ENCODE measurements around the gene DPF3.

DPF3 gene

DNA sequence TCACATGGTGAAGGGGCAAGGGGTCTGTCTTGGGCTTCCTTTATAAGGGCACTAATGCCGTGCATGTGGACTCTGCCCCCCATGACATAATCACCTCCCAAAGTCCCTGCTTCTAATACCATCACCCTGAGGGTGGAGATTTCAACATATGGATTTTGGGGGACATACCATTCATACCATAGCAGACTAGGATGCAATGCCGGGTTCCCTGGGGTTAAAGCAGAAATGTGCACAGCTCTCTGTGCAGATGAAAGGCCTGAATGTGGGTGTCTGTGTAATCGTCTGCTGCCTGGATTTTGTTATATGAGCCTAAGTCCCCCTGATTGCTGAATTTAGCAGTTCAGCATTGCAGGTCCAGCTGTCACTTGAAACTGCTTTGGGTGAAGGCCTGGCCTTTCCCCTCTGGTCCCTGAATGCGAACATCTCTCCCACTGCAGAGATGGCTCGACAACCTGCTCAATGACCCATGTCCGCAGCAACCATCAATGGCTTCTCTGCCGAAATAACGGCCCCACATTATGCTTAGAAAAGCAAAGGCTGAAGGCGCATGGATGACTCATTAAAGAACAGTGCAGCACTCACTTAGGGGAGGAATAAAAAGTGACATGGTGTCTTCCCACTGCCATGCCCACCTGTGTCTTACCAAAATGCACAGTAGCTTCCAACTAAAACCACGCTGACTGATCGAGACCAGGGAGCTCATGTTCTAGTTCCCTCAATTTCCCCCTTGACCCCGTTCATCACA lies 286.3 kb downstream of the DPF3 start:
- no peak for DNase-seq (ENCODE audit: low read depth)
- TF ChIP-seq, protein P1, sequence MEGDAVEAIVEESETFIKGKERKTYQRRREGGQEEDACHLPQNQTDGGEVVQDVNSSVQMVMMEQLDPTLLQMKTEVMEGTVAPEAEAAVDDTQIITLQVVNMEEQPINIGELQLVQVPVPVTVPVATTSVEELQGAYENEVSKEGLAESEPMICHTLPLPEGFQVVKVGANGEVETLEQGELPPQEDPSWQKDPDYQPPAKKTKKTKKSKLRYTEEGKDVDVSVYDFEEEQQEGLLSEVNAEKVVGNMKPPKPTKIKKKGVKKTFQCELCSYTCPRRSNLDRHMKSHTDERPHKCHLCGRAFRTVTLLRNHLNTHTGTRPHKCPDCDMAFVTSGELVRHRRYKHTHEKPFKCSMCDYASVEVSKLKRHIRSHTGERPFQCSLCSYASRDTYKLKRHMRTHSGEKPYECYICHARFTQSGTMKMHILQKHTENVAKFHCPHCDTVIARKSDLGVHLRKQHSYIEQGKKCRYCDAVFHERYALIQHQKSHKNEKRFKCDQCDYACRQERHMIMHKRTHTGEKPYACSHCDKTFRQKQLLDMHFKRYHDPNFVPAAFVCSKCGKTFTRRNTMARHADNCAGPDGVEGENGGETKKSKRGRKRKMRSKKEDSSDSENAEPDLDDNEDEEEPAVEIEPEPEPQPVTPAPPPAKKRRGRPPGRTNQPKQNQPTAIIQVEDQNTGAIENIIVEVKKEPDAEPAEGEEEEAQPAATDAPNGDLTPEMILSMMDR (IDR thresholded peaks at IDR 0.05; ENCODE audit: low read depth, low read length, missing control alignments) = no peak
- no peak overlapping the region for H3K4me3 ChIP-seq (ENCODE audit: low read depth, low read length)

DNA sequence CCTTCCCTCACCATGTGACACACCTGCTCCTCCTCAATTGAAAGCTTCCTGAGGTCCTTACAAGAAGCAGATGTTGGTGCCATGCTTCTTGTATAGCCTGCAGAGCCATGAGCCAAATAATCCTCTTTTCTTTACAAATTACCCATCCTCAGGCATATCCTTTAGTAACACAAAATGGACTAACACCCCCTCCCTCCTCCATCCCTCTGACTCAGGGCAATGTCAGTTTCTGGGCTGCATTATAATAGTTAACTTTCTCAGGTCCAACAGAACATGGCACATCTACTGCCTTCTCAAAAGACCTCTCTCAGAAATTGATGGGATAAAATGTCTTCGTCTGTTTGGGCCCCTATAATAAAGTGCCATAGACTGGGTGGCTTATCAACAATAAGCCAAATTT lies 287.0 kb downstream of the DPF3 start:
- H3K4me3 ChIP-seq (ENCODE audit: low read depth, low read length) = no peak overlapping the region
- no peak for DNase-seq (ENCODE audit: low read depth)
- TF ChIP-seq, protein P1 (IDR thresholded peaks at IDR 0.05; ENCODE audit: low read depth, low read length, missing control alignments) = no peak

DNA sequence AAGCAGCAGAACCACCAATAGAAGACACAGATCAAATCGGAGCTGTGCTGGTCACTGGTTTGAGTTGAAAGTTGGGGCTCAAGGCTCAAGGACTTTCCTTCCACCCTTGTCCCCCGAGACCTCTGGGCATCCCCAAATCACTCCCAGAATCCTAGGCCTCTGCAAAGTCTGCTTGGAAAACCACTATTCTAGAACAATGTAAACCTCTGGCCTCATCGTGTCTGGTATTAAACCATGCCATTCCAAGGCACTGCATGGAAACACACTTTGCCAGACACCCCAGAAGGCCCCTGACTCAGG lies 288.0 kb downstream of the DPF3 start:
- TF ChIP-seq, protein P1 (IDR thresholded peaks at IDR 0.05; ENCODE audit: low read depth, low read length, missing control alignments) = no peak
- DNase-seq (ENCODE audit: low read depth) = no peak
- H3K4me3 ChIP-seq (ENCODE audit: low read depth, low read length) = no peak overlapping the region

DNA sequence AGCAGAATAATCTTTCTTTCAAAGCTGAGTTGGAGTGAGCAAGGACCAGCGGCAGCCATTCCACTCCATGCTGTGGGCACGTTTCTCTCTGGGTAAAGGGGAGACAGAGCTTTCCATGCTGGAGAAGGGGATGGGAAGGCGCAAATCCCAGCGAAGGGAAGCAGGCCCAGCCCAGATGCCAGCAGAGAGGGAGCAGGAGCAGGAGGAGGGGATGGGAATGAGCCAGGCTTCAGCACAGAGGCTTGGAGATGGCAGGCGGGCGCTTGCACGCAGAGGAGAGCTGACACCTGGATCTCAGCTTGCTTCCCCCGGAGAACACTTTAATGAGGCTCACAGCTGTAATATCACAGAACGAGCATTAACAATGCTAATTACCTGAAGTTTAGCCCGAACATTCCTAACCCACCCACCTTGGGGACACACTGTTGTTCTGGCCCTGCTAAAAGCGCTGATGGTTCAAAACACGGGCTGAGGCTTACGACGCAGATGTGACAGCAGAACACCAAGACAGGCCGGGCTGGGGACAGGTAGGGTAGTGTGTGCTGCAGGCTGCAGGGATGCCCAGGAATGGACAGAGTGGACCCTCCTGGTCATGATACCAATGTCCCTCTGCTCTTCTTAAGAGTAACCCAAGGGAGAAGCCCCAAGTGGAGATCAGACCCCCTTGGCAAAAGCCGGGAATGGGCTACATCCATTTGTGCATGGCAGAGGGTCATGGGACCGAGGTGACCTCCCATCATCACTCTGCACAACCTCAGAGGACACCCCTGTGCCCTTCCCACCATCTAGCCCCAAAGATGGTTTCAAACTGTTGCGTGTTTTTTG lies 288.6 kb downstream of the DPF3 start:
- H3K4me3 ChIP-seq (ENCODE audit: low read depth, low read length) = no peak overlapping the region
- no peak for DNase-seq (ENCODE audit: low read depth)
- TF ChIP-seq, protein P1 (IDR thresholded peaks at IDR 0.05; ENCODE audit: low read depth, low read length, missing control alignments) = no peak

DNA sequence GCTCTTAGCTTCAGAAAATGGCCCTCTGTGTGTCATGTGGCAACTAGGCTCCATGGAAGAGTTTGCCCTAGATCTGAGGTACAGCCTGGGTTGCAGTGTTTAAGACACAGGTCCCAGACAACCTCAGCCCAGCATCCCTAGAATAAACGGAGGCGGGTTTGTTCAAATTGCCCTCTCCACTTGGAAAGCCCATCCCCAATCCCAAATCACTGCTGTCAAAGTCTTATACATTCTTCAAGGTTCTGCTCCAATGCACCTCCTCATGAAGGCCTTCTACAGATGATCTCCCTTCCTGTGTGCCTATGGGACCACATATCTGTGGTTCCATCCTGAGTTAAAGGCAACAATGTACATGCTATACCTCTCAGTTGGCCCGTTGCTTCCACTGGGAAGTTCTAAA lies 289.8 kb downstream of the DPF3 start:
- no peak overlapping the region for H3K4me3 ChIP-seq (ENCODE audit: low read depth, low read length)
- TF ChIP-seq, protein P1 (IDR thresholded peaks at IDR 0.05; ENCODE audit: low read depth, low read length, missing control alignments) = no peak
- no peak for DNase-seq (ENCODE audit: low read depth)

DNA sequence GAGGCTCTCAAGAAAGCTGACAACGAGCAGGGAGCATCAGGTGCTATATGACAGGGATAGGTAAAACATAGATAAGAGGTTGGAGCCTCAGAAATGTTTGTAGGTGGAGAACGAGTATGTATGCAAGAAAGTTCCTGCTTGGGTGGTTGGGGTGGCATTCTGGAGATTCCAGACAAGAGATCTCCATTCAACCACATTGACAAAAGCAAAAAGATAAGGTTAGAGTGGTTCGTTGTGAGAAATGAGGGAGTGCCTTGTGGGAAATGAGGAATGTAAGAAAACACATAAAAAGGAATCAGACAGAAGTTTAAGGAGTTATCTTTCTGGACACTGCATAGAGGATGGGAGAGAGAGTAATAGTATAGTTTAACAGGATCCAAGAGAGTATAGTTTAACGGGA lies 290.3 kb downstream of the DPF3 start:
- TF ChIP-seq, protein P1 (IDR thresholded peaks at IDR 0.05; ENCODE audit: low read depth, low read length, missing control alignments) = no peak
- no peak for DNase-seq (ENCODE audit: low read depth)
- H3K4me3 ChIP-seq (ENCODE audit: low read depth, low read length) = no peak overlapping the region

All from GM12864 (cell line).